HuH-7 (cell line): ENCODE measurements around the gene GPR37.
A peak's percentile ranks its signal among the peaks of the same experiment; 100 is the strongest.

Experiments
- DNase-seq: peaks from one replicate; pipeline ENCODE4 v3.0.0; 2011; ENCODE audit warnings: low spot score

GPR37 gene

DNA sequence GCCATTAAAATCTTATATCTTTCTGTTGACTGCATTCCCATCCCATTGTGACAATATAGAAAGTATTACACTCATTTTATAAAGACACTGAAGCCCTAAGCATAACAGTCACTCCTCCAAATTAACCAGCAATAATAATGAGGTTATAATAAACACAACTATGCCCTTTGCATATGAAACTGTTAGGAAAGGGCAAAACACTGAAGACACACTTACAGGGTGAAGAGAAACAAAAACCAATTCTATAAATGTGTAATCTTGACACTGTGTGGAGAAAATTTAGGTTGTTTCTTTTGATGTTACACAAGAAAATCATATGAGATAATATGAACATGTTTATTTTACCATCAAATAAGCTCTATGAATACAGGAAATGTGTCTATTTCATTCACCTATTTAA lies 14.0 kb upstream of the GPR37 start:
- DNase-seq = no peak

DNA sequence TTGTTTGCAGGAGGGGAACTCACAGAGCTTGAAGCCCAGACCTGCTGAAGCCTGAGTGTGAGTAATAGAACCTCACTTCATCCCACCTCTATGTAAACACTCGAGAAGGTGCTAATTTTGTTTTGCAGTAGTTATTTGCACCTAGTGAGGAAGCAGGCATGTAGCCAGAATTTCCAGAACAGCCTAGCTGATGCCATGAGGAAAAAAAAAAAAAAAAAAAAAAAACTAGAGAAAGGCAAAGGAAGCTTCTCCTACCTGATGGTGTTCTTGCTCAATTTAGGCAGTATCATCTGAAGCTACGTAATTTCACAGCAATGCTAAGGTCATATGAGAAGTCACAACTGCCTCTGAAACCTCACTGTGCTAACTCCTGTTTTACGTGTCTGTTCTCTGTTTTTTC lies 13.6 kb upstream of the GPR37 start:
- no peak for DNase-seq

- no peak for DNase-seq
Observed at GRCh38 chr7:124777268-124777667, 11.7 kb upstream of the GPR37 start.

- no peak for DNase-seq
Observed at GRCh38 chr7:124776153-124776552, 10.6 kb upstream of the GPR37 start.

DNA sequence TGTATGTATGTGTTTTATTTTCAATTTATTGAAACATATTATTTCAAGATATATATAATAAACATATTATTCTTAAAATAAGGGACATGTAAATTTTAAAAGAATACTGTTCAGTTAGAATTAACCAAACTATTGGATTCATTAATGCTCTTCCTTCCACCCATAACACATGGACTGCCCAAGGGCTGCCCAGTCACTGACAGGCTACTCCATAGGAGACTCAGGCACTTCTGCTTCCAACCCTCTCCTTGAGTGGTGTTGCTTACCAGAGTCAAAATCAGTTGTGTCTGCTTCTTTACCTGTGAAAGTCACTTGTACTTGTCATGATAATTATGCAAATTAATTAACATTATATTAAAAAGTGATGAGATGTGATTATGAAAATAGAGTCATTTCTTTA lies 9.8 kb upstream of the GPR37 start:
- no peak for DNase-seq

GRCh38 chr7:124773938-124774337 lies 8.3 kb upstream of the GPR37 start:
- no peak for DNase-seq

- DNase-seq = no peak
Observed at GRCh38 chr7:124773339-124773738, 7.7 kb upstream of the GPR37 start.

- no peak for DNase-seq
Observed at GRCh38 chr7:124769136-124769535, 3.5 kb upstream of the GPR37 start.

DNA sequence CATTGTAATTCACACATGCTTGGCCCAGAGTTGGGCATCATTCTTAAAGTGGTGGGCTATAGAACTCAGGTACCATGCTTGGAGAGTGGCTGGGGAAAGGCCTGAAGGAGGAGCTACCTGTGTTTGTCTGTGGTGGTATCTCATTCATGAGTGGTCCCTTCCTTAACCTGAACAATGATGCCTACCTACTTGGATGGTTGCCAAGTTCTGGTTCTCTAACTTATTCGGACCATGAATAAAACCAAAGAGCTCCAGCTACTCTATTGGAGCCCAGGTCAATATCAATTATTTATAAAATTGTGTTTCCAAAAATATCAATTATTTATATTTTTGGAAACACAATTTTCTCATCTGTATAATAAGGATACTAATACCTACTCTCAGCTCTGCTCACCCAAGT lies 2.9 kb upstream of the GPR37 start:
- DNase-seq = no peak

DNA sequence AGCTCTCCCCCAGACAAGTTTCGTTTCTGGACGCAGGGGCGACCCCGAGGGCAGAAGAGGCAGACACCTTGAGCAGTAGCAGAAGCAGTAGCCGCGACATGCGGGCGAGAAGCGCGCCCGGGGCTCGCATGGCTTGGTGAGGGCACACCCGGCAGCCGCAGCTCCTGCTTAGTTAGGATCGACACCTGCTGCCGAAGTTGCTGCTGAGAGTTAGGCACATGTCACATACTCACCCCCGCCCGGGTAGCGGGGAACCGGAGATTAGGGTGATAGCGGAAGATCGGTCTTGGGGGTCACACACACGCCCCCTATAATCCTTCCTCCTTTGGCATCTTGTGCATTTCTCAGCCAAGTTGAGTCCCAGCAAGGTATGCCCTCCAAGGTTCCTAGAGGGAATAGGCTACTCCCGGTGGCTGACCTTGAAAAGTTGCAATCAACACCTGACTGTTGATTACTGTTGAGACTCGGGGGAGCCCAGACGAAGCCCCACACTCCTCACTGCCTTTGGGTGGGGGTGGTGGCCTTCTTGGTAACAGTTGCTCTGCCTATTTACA lies 668 bp downstream of the GPR37 start:
- peak; percentile 54 for DNase-seq

DNA sequence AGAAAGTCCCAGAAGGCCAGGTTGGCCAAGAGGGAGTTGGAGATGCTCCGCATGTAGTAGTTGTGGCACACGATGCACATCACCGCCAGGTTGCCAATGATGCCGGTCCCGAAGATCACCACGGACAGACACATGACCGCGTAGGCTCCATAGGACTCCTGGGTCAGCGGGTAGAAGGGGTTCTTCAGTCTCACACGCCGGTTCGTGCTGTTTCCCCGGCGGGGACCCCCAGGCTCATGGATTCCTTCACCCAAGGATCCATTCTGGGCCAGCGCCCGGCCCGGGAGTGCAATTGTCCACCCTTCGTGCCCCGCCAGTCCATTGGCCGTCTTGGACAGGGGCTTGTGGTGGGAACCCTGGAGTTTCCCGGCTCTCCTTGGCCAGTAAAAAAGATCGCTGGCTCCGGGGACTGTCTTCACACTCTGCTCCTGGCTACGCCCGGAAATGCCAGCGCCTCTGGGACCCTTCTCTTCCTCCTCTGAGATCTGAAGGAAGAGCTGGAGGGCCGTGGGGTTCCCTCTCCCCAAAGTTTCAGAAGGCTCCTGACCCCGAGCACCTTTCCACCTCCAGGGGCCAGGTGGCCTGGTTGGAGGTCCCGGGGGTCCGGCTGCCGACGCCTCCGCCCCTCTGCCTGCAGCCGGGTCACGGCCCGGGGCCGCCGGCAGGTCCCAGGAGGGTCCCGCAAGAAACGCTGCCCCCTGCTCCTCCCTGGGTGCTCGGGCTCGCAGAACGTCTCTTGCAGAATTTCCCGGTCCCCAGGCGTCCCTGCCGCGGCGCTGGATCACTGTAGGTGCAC lies 1.3 kb downstream of the GPR37 start:
- peak; percentile 21 for DNase-seq

GRCh38 chr7:124762611-124763143 lies 2.9 kb downstream of the GPR37 start:
- peak; percentile 70 for DNase-seq

DNA sequence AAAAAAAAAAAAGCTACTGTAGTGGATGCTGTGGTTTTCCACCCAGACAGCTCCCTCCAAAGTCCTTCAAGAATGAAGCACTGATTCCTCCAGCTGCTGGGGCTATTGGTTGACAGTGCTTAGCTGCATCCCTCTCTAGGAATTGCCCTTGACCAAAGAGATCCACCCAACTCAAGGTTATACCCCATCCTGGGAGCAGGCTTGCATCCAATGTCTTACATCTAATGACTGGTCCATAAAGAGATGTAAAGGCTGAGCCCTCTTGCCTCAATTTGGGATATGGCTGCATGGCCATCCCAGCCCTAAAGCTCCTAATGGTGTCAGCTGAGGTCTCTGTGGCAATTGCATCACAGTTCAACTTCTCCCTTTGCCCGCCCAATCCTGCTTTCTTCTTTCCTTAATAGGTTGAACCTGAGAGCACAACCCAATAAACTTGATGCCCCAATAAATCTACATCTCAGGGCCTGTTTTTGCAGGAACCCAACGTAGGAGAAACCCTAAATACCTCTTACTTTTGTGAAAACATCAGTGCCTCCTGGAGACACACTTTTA lies 4.4 kb downstream of the GPR37 start:
- no peak for DNase-seq

DNA sequence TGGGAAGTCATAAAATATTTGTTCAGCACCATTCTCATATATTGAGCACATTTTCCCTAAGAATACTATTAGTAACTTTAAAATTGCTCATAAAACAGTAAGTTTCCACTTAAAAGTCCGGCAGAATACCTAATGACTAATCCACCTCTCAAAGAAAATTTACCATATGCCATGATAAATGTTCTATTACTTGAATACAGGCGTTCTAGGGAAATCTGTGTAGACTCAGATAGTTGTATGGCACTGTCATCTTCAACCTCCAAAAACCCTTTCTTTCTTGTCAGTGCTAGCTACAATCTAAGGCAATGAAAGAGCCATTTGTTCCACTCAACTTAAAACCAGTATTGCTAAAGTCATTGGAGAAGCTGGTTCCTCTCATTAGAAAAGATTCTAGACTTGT lies 7.3 kb downstream of the GPR37 start:
- no peak for DNase-seq

DNA sequence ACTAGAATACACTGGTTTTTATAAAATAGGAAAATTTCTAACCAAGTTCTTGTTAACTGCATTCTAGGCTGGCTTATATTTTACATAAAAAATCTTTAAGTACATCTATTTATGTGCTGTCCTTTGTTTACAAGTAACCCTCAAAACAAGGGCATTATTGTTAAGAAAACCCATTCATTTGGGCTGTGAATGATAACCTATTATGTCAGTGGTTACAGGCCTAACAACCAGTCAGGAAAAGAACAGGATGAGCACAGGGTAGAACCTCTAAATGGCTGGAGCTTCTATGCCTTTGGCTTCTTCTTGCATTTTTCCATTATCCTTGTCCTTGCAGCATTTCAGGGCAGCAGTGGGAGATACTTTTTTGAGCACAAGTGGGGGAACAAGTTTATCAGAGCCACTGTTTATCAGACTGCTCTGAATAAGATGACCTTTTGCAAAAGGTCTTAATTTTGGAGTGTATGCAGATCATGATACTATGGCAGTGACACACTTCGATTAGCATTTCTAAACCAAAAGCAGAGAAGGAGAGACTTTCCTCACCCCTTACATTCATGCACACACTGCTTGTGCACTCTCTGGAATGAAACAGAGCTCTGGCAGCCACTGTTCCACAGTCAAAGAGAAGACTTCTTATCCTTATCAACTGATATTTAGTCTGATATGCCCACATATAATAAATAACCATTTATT lies 10.9 kb downstream of the GPR37 start:
- no peak for DNase-seq

GRCh38 chr7:124752310-124752709 lies 13.3 kb downstream of the GPR37 start:
- DNase-seq = no peak

DNA sequence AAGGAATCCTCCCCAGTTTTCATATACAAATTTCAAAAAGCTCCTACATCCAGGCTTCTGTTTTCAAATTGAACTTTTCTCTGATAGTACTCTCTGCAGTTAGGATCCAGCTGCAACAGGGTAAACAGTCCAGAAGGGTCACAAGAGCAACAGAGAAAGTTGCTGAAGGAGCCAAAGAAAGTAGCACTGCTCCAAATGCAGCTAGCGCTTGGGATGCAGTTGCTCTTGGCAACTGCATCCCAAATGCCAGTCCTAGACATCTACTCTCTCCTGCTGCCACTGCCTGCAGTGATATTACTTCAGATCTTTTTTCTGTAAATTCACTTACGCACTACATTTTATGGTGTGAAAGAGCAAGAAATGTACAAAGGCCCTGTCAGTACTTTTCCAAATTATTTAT lies 14.6 kb downstream of the GPR37 start:
- DNase-seq = no peak

DNA sequence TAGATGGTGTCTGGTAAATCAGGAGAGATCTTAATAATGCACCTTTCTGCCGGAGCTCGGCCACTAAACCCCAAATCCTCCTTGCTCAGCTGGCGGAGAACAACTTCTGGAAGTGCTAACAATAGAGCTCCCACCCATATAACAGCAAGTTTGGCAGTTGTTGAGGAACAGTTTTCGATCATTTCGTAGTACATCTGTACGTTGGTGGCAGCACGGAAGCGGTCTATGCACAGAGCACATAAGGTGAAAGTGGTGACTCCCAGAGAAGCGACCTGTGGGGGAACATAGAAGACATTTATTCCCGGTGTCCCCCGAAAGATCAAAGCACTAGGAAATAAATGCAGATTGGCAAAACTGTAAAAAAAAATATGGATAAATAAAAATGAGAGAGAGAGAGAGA lies 18.5 kb downstream of the GPR37 start:
- DNase-seq = no peak

- no peak for DNase-seq
Observed at GRCh38 chr7:124738639-124739038, 27.0 kb downstream of the GPR37 start.

DNA sequence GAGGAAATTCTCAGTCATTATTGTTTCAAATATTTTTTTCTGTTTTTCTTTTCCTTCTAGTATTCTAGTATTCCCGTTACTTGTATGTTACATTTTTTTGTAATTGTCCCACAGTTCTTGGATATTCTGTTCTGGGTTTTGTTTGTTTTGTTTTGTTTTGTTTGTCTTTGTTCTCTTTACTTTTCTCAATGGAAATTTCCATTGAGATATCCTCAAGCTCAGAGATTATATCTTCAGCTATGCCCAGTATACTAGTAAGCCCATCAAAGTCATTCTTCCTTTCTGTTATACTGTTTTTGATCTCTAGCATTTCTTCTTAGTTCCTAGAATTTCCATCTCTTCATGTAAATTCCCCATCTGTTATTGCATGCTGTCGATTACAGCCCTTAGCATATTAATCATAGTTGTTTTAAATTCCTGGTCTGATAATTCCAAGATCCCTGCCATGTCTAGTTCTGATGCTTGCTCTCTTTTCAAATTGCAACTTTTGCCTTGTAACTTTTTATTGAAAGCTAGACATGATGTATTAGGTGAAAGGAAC lies 27.8 kb downstream of the GPR37 start:
- no peak for DNase-seq

DNA sequence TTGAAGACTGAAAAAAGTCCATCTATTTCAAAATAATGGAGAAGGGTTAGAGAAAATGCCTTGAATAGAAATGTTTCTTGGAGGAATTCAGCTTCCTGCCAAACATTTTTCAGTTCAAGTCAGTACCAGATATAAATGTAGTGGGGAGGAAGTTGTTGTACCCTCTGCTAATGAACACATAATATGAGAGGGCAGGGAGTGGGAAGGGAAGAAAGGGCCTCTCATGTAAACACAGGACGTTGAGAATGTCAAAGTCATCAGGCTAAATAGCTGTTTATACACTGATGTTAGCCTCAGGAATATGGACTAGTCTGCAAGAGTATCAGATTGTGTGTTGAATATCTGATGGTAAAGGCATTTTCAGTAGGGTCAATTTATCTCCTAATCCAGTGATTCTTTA lies 37.0 kb downstream of the GPR37 start:
- DNase-seq = no peak

DNA sequence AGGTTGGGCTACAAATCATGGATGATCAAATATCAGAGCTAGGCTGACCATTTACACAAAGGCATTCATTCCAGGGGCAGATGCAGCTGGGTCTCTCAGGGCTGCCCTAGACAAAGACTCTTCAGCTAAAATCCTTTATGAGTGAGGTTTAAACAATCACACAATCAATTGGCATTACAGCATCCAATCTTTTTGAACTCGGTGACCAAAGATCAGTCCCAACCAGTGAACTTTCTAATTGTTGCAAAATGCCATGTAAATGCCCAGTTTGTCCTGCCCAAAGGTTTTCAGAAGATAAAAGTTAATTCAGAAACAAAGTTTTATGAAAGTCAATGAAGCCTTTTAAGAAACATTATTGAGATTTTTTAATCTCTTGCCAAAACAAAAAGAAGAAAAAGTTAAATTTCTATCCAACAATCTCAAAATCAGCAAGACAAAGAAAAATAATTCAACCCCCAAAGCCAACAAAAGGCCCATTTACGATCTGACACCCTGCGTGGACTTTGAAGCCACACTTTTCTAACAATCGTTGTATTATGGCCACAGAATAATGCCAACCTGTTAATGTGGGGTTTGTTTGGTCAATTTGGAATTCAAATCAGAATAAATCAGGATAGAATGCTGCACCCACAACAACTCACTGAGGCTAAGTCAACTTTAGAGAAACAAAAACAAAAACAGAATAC lies 40.9 kb downstream of the GPR37 start:
- DNase-seq = peak; percentile 8
